Endothelial cell (in vitro differentiated cells): ENCODE data around the gene KCNH5. TPM values are rescaled to one million over a fixed set of nuclear protein-coding genes. Genes with fewer than 3 reads are reported as not detected.

Experiments used
- DNase-seq: peaks from one replicate; pipeline ENCODE4 v3.0.0; 2021; ENCODE audit warnings: low spot score
- H3K27ac Mint-ChIP-seq: one replicate; pipeline ENCODE4 v1.8.0; 2021; ENCODE audit warnings: mixed read lengths, inconsistent platforms; ENCODE audit not compliant: unreplicated experiment
- H3K27me3 Mint-ChIP-seq: one replicate; pipeline ENCODE4 v1.8.0; 2021; ENCODE audit warnings: mild to moderate bottlenecking, moderate library complexity, mixed read lengths, inconsistent platforms; ENCODE audit not compliant: unreplicated experiment
- H3K36me3 Mint-ChIP-seq: one replicate; pipeline ENCODE4 v1.8.0; 2021; ENCODE audit warnings: mild to moderate bottlenecking, low read depth, mixed read lengths, inconsistent platforms; ENCODE audit not compliant: unreplicated experiment
- H3K4me1 Mint-ChIP-seq: one replicate; pipeline ENCODE4 v1.8.0; 2021; ENCODE audit warnings: mild to moderate bottlenecking, mixed read lengths, inconsistent platforms; ENCODE audit not compliant: unreplicated experiment
- H3K4me3 Mint-ChIP-seq: one replicate; pipeline ENCODE4 v1.8.0; 2021; ENCODE audit warnings: mild to moderate bottlenecking, mixed read lengths, inconsistent platforms; ENCODE audit not compliant: unreplicated experiment
- H3K9me3 Mint-ChIP-seq: one replicate; pipeline ENCODE4 v1.8.0; 2021; ENCODE audit warnings: mixed read lengths, inconsistent platforms; ENCODE audit not compliant: unreplicated experiment
- total RNA-seq: library from RNA; stranded (reverse); fragmentation: NEBNext Ultra II Directional; extraction: Animal tissue kit (Norgen Biotek cat#: 25700); gene quantifications from one replicate; pipeline ENCODE4 v1.2.1, GENCODE V29; 2021; ENCODE audit not compliant: unreplicated experiment
- TF ChIP-seq, protein P1 (sequence below): fragments of 200-600 bp; sonication (generic); IDR thresholded peaks from one replicate; pipeline ENCODE4 v1.5.0; 2021; ENCODE audit warnings: antibody characterized with exemption; ENCODE audit not compliant: unreplicated experiment

The KCNH5 gene
- total RNA-seq, 1 donor from 2014 or later: 0.13 TPM

DNA sequence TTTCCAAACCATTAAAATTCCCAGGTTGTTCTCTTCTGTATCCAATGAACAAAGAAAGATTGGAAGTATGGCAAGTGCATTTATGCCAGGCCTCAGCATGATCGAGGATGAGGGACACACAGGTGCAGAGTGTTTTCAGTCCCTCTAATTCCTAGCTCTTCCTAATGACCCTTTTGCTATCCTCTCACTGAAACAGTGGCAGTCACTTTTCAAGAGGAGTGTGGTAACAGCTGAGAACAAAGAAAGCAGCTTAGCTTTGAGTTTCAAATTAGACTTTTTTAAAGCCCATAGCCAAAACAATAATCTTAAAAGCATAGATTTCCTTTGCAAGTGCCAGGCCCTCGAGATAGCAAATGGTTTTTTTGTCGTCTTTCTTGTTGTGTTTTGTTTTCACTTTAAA lies 110.8 kb downstream of the KCNH5 start:
- H3K4me1 Mint-ChIP-seq: no peaks in the 10 kb centered on the region
- H3K36me3 Mint-ChIP-seq: no peaks in the 10 kb centered on the region
- H3K27me3 Mint-ChIP-seq: no peaks in the 10 kb centered on the region
- TF ChIP-seq, protein P1, sequence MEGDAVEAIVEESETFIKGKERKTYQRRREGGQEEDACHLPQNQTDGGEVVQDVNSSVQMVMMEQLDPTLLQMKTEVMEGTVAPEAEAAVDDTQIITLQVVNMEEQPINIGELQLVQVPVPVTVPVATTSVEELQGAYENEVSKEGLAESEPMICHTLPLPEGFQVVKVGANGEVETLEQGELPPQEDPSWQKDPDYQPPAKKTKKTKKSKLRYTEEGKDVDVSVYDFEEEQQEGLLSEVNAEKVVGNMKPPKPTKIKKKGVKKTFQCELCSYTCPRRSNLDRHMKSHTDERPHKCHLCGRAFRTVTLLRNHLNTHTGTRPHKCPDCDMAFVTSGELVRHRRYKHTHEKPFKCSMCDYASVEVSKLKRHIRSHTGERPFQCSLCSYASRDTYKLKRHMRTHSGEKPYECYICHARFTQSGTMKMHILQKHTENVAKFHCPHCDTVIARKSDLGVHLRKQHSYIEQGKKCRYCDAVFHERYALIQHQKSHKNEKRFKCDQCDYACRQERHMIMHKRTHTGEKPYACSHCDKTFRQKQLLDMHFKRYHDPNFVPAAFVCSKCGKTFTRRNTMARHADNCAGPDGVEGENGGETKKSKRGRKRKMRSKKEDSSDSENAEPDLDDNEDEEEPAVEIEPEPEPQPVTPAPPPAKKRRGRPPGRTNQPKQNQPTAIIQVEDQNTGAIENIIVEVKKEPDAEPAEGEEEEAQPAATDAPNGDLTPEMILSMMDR: no peak
- H3K4me3 Mint-ChIP-seq: no peak overlapping the region
- H3K27ac Mint-ChIP-seq: no peak overlapping the region
- no peaks in the 10 kb centered on the region for H3K9me3 Mint-ChIP-seq
- DNase-seq: no peak

DNA sequence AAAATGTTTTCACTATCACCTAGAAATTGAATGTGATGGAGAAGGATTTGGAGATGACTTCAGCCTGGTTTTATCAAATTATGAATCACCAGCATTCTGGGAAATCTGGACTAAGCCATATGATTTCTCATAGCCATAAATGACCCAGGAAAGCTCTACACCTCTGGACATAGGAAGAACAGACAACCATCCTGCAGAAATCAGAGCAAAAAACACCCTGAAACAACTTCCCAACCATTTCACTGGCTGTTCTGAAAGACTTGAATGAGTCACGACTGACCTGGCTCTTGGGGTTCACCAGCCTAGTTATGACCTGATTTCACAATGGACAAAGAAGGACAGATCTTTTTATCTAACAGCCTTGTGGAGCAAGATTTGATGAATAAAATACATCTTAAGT lies 123.8 kb downstream of the KCNH5 start:
- Mint-ChIP-seq H3K4me3 (no peak overlapping the region), H3K27ac (no peak overlapping the region), H3K4me1 (no peaks in the 10 kb centered on the region), H3K36me3 (no peaks in the 10 kb centered on the region), H3K27me3 (no peaks in the 10 kb centered on the region), H3K9me3 (no peaks in the 10 kb centered on the region)
- no peak for DNase-seq
- TF ChIP-seq, protein P1: no peak

- no peak for DNase-seq
- TF ChIP-seq, protein P1: no peak
- Mint-ChIP-seq H3K27ac (no peak overlapping the region), H3K27me3 (no peaks in the 10 kb centered on the region), H3K4me3 (no peak overlapping the region), H3K4me1 (no peaks in the 10 kb centered on the region), H3K36me3 (no peaks in the 10 kb centered on the region), H3K9me3 (no peaks in the 10 kb centered on the region)
Measured at GRCh38 chr14:62916551-62916950, 128.7 kb downstream of the KCNH5 start.

- DNase-seq: no peak
- Mint-ChIP-seq H3K36me3 (no peaks in the 10 kb centered on the region), H3K4me1 (no peaks in the 10 kb centered on the region), H3K27ac (no peak overlapping the region), H3K27me3 (no peaks in the 10 kb centered on the region), H3K9me3 (no peaks in the 10 kb centered on the region), H3K4me3 (no peak overlapping the region)
- TF ChIP-seq, protein P1: no peak
Measured at GRCh38 chr14:62914873-62915272, 130.4 kb downstream of the KCNH5 start.

DNA sequence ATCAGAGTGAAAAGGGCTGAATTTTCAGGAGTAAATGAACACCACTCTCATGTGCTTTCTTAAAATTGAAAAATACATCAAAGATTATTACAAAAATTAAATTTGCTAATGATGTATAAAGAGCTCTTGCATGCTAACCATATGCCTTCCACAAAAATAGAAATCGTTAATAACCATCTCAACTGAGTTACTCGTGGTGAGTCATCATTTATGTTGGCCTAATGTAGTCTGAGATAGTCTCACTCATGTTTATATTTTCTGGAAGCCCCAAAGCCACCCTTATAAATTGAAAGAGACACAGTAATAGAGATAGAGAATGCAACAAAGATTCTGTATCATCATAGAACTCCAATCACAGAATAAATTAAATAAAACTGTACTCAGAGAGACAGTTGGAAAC lies 131.2 kb downstream of the KCNH5 start:
- Mint-ChIP-seq H3K27ac (no peak overlapping the region), H3K36me3 (no peaks in the 10 kb centered on the region), H3K9me3 (no peaks in the 10 kb centered on the region), H3K4me1 (no peaks in the 10 kb centered on the region), H3K27me3 (no peaks in the 10 kb centered on the region), H3K4me3 (no peak overlapping the region)
- TF ChIP-seq, protein P1: no peak
- DNase-seq: no peak
